Right lung (tissue), 10 donors: ENCODE measurements around the gene ROM1. TPM values are rescaled to one million over a fixed set of nuclear protein-coding genes. Genes with fewer than 3 reads are reported as not detected.
"Not testable (repeated sequence)": the region's sequence is repeated elsewhere in the genome, so short reads cannot be mapped to it uniquely, and the experiment has no call there.

Source experiments
- DNase-seq, 2 donors: peaks; one replicate each; pipeline ENCODE4 v3.0.0-alpha.2; 2013
- long read RNA-seq, 8 donors: transcript quantifications; one replicate each; lab custom pipeline, GENCODE V29; 2026
- polyA plus RNA-seq, 5 donors: library from polyadenylated mRNA; unstranded; fragments of 120-200 nt; gene quantifications; one replicate each; pipeline versions ENCODE4 v1.2.1 to v1.2.3, GENCODE V29; 2013; ENCODE audit warnings: inconsistent platforms in 1 of 5, low replicate concordance in 1 of 5; ENCODE audit not compliant: insufficient read length in 5 of 5, insufficient read depth in 1 of 5

Gene ROM1, protein sequence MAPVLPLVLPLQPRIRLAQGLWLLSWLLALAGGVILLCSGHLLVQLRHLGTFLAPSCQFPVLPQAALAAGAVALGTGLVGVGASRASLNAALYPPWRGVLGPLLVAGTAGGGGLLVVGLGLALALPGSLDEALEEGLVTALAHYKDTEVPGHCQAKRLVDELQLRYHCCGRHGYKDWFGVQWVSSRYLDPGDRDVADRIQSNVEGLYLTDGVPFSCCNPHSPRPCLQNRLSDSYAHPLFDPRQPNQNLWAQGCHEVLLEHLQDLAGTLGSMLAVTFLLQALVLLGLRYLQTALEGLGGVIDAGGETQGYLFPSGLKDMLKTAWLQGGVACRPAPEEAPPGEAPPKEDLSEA
- polyA plus RNA-seq, result 1 to 10 TPM; 3.3 to 7.5 (median 4.8) TPM
- long read RNA-seq, donor 1, partial matches to known transcripts, result 0 of 1 reads
- long read RNA-seq, donor 1, other reads (novel, unspliced or antisense), result 0 of 1 reads
- long read RNA-seq, donor 2, partial matches to known transcripts, result 0 of 1 reads
- long read RNA-seq, donor 2, other reads (novel, unspliced or antisense), result 0 of 1 reads
- long read RNA-seq, donor 3, partial matches to known transcripts, result 0 of 1 reads
- long read RNA-seq, donor 3, other reads (novel, unspliced or antisense), result 0 of 1 reads
- long read RNA-seq, donor 4, result 0 reads
- long read RNA-seq, donor 5, partial matches to known transcripts, result 21 of 52 reads
- long read RNA-seq, donor 5, other reads (novel, unspliced or antisense), result 27 of 52 reads
- long read RNA-seq, donor 6, partial matches to known transcripts, result 0 of 1 reads
- long read RNA-seq, donor 6, other reads (novel, unspliced or antisense), result 0 of 1 reads
- long read RNA-seq, donor 7, result 0 reads
- long read RNA-seq, donor 8, partial matches to known transcripts, result 125 of 176 reads
- long read RNA-seq, donor 8, other reads (novel, unspliced or antisense), result 50 of 176 reads

DNA sequence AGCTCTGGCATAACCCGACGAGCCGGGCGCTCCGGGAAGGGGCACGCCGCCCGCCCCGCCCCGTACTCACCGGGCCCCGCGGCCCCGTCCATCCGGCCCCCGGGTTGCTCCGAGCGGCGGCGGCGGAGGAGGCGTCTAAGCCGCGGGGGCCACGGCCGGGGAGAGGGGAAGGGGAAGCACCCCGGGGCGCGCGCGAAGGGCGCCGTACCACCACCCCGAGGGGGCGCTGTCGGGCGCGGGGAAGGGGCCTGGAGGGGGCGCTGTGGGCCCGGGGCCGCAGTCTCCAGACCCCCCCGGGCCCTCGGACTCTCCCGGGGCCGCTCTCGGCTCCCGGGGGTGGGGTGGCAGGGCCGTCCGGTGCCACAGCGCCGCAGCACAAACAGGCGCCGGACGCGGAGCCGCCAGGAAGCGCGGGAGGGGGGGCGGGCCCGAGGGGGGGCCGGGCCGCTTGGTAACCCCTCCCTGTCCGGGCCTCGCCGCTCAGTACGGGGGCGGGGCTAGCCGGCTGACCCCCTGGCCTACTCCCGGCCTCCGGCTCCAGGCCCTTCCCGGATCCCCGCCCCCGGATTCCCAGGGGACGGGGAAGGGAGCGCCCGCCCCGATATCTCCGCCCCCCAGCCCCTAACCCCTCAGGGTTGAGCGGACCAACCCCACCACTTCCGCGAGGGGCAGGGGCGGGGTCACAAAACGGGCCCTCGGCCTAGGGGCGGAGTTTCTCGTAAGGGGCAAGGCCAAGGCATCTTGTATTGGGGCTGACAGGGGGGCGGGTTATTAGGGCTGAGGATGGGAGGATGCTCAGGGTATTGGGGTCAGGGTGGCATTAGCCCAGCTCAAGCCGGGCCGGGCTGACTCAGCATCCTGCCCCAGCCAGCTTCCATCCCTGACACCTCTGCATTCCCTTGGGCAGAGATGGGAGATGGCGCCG lies at the start of gene ROM1, which contains the start of gene EML3:
Gene ROM1, plus strand, starts transcription at position 892 of the 925 bp plus-strand sequence. Its CDS starts 25 bp downstream, at position 917.
Gene EML3, minus strand, starts transcription at position 410 of the 925 bp plus-strand sequence. Its CDS starts 318 bp downstream, at position 92.
- DNase-seq, result peak; percentile 84 to 88

GRCh38 chr11:62565100-62565802 lies 47.8 kb upstream of the ROM1 start:
- no peak for DNase-seq

- no peak for DNase-seq
Measured at GRCh38 chr11:62566247-62566646, 46.8 kb upstream of the ROM1 start.

DNA sequence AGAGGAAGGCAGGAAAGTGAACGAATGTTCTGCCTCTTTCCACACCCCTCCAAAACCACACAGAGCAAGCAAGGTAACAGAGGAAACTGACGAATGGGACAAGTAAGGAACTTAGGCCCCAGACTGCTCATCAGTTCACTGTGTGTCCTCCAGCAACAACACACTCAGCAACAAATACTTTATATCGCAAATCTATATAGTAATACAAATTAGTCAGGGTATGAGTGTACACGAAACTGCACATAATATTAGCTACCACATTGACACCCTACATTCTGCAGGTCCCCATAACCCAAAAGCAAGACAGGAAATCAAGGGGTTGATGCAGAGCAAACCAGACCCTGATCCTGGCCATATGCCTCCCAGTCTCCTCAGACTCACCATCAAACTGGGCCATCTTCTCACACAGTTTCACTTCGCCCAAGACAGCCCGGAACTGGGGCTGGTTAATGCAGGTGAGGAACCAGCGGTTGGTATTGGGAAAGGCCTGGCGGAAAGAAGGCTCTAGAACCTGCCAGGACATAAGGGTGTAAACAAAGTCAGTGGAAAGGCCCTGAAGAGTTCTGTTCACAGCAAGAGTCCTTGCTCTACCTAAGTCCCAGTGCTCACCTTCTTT lies 45.9 kb upstream of the ROM1 start:
- no peak for DNase-seq

DNA sequence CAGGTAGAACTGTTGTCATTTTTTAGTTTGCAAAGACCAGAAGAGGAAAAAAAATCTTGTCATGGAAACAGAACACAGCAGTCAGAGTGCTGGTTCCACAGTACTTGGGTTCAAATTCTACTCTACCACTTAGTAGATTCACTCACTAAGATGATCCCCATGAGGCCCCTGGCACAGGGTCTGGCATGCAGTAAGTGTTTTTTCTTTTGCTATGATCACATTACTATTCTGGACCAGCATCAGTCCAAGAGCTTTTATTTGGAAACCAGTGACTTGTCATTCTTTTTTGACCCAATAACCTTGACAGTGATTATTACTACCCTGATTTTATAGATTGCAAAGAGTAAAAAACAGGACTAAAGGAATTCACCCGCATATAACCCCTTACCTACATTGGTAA lies 43.4 kb upstream of the ROM1 start:
- no peak for DNase-seq

GRCh38 chr11:62570903-62571302 lies 42.2 kb upstream of the ROM1 start:
- DNase-seq, result not testable (repeated sequence)

DNA sequence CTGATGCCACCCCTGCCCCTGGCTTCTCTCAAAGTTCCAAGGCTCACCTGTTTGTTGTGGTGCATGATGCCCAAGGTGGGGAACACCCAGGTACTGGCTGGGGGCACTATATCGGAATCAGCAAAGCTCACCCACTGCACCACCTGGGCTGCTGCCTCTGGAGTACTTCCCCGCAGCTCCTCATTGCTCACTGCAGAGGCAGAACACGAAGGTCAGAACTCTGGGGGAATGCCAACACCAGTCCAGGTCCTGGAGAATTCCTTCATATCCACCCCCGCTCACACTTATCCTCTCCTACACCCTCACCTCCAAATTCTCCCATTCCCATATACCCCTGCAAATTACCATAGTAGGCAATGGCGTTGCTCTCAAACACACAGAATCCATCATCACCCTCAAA lies 41.6 kb upstream of the ROM1 start:
- DNase-seq, result not testable (repeated sequence)

- DNase-seq, result no peak
Measured at GRCh38 chr11:62572431-62572830, 40.6 kb upstream of the ROM1 start.

GRCh38 chr11:62573006-62573591 lies 40.0 kb upstream of the ROM1 start:
- DNase-seq, result no peak

- DNase-seq, result peak; percentile 99 to 100
Measured at GRCh38 chr11:62573592-62574362, 39.3 kb upstream of the ROM1 start, which contains the start of gene EEF1G. EEF1G (minus strand) TSS chr11:62573891; CDS start chr11:62573842, 49 bp downstream.

DNA sequence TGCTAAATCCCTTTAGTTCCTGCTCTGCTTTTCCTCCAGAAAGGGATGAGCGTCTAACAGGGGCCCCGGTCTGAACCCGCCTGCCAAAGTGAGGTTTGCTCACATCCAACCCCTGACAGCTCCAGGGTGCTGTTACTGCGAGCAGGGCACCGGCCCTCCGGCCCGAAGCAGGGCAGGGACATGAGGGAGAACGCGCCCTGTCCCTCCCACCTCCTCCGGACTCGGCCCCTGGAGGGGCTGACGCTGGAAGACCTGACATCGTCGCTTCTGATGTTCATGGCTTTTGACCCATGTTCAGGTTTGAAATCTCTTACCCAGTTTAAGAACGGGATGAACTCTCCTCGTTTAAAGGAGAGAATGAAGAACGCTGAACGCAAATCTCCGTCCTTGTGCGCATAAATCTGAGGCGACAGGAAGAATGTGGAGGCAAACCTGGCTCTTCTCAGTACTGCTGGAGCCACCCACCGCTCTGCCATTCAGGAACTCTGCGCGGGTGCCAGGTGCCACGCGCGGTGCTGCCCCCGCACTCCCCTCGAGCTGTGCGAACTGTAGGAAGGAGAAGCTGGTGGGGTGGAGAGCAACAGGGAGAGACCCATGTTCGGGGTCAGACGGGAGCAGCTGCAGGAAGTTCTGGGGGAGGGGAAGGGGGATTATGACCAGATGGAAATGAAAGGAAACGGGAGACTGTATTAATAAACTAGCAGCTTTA lies 38.5 kb upstream of the ROM1 start:
- DNase-seq, result no peak

DNA sequence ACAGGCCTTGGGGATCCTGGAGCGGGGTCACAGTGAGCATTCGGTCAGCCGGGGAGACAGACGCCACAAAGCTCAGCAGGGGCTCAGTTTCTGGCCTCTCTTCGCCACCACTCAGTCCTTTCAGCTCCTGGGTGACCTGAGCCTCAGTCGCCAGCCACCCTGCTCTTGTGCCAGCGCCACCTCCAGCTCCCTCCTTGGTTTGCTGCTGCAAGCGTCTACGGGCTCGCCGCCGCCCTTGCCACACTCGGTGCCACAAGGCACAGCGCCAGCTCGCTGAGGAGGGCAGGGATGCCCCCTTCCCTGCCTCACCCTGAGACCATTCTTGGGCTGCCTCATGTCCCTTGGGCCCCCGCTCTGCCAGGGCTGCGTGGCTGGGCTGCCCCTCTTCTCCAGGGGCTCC lies 37.9 kb upstream of the ROM1 start:
- no peak for DNase-seq

- no peak for DNase-seq
Measured at GRCh38 chr11:62575837-62576236, 37.2 kb upstream of the ROM1 start.

DNA sequence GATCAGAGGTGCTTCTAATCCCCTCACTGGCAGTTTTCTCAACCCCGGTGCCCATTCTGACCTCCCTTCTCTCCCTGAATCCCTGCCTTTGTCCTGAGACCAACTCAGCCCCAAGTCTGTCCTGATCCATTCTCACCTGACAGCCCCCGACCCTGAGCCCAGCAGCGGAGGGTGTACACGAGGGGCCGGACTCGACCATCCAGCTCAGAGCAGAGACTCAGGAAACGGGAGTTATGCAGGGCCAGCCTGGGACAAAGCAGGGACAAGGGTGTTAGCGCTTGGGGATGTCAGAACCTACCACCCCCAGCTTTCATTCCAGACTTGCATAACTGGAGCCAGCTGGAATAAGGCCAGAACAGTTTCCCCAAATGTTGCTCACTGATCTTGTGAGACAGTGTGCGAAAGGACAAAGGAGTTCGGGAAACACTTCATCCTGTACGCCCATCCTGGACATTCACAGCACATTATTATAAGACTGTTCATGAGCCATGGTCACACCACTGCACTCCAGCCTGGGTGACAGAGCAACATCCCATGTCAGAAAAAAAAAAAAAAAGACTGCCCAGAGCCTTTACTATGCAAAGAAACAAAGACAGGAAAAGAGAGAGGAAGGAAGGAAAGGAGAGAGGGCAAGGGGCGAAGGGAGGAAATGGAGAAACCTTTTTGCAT lies 35.9 kb upstream of the ROM1 start:
- DNase-seq, result no peak

GRCh38 chr11:62578541-62578940 lies 34.5 kb upstream of the ROM1 start:
- no peak for DNase-seq

- DNase-seq, result no peak
Measured at GRCh38 chr11:62579252-62579651, 33.8 kb upstream of the ROM1 start.

- DNase-seq, result no peak
Measured at GRCh38 chr11:62580959-62581715, 31.9 kb upstream of the ROM1 start.
